ENCODE measurements around the gene NECTIN4. TPM values are rescaled to one million over a fixed set of nuclear protein-coding genes. Genes with fewer than 3 reads are reported as not detected.

Gene NECTIN4
- total and polyA plus RNA-seq, 2 of the 13 experiments (the other 11 are each of a cell fraction or from before 2014, with no cell fraction given) = 5.9 to 12.4 TPM

- TF ChIP-seq MTERF4 (CRISPR knock-in tag; IDR thresholded peaks at IDR 0.05) = no peak
- no peak for TF ChIP-seq THYN1 (CRISPR knock-in tag; IDR thresholded peaks at IDR 0.05; ENCODE audit: borderline replicate concordance, low read depth)
- no peak for TF ChIP-seq GZF1 (CRISPR knock-in tag; IDR thresholded peaks at IDR 0.05)
- no peak for TF ChIP-seq ZNF562 (CRISPR knock-in tag; IDR thresholded peaks at IDR 0.05; ENCODE audit: borderline replicate concordance)
- TF ChIP-seq TEAD2 (CRISPR knock-in tag; IDR thresholded peaks at IDR 0.05) = no peak
- no peak for TF ChIP-seq TBP (CRISPR knock-in tag; IDR thresholded peaks at IDR 0.05)
- TF ChIP-seq ZFP37 (CRISPR knock-in tag; IDR thresholded peaks at IDR 0.05; ENCODE audit: borderline replicate concordance) = no peak
- TF ChIP-seq ZNF18 (CRISPR knock-in tag; IDR thresholded peaks at IDR 0.05; ENCODE audit: insufficient replicate concordance) = no peak
- TF ChIP-seq KDM6A (CRISPR knock-in tag; IDR thresholded peaks at IDR 0.05; ENCODE audit: low read depth) = no peak
- no peak for TF ChIP-seq HNF1B (CRISPR knock-in tag; IDR thresholded peaks at IDR 0.05)
- no peak for TF ChIP-seq HIVEP1 (CRISPR knock-in tag; IDR thresholded peaks at IDR 0.05)
- TF ChIP-seq GPN1 (CRISPR knock-in tag; IDR thresholded peaks at IDR 0.05; ENCODE audit: borderline replicate concordance) = no peak
- no peak for TF ChIP-seq ZBTB33 (CRISPR knock-in tag; IDR thresholded peaks at IDR 0.05)
- TF ChIP-seq ZNF503 (CRISPR knock-in tag; IDR thresholded peaks at IDR 0.05) = no peak
- TF ChIP-seq ZBTB25 (CRISPR knock-in tag; IDR thresholded peaks at IDR 0.05) = peak; percentile 99
- peak; percentile 75; the same call in 1 of the 2 replicates for TF ChIP-seq MAZ (IDR thresholded peaks at IDR 0.05; ENCODE audit: borderline replicate concordance, low read depth, low read length)
- TF ChIP-seq MAZ (CRISPR knock-in tag; IDR thresholded peaks at IDR 0.05; ENCODE audit: low read depth) = peak; percentile 54; the same call in 1 of the 2 replicates
- TF ChIP-seq TFDP1 (CRISPR knock-in tag; IDR thresholded peaks at IDR 0.05; ENCODE audit: borderline replicate concordance) = peak; percentile 12; the same call in 1 of the 2 replicates
Measured at GRCh38 chr1:161132410-161133219, 43.3 kb upstream of the NECTIN4 start, which contains the start of gene DEDD (continued).

Measured in HepG2 (cell line).